HG02642 (cell line): ENCODE results near the gene LIPC.

Source experiments
- ATAC-seq: cut with Tn5 transposase; IDR thresholded peaks from one replicate; pipeline ENCODE4 v1.9.1; 2021; ENCODE audit warnings: mild to moderate bottlenecking; ENCODE audit not compliant: unreplicated experiment, poor library complexity

The LIPC gene

DNA sequence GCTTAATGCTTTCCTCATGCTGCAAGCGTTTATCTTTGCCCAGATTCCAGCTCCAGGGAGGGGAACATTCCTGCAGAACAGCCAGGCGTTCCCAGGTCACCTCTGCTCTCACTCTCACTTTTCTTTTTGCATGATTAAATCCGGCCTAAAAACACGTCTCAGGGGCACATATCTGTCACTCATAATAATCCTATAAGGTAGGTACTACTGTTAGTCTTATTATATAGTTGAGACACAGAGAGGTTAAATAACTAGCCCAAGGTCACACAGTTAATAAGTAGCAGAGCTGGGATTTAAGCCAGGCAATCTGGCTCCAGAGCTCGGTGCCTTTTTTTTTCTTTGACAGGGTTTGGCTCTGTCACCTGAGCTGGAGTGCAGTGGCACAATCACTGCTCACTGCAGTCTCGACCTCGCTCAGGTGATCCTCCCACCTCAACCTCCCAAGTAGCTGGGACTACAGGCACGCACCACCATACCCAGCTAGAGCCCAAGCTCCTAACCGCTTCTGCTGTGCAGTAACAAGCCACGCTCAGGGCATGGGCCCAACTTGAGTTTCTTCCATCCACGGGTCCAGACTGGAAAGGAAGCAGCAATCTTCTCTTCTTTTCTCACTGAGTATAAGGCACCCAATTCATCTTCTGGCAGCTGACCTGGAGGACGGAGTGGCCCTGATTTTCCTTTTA lies 96.5 kb downstream of the LIPC start:
- no peak for ATAC-seq

DNA sequence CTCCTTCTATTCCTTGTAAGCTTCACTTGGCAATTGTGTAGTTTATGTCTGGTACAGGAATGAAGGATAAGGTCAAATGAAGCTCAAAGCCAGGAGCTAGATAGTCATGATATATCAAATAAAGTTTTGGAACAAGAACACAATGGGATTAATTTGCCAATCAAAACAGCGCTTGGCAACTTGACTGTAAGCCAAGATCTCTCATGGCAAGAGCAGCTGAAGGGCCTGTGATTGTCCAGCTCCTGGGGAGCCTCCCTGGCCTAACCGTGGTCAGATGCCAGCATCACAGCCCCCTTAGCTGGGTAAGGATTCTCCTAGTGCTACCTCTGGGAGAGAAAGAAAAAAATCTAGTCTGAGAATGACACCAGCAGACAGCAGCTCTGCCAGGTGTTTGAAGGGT lies 97.2 kb downstream of the LIPC start:
- no peak for ATAC-seq

DNA sequence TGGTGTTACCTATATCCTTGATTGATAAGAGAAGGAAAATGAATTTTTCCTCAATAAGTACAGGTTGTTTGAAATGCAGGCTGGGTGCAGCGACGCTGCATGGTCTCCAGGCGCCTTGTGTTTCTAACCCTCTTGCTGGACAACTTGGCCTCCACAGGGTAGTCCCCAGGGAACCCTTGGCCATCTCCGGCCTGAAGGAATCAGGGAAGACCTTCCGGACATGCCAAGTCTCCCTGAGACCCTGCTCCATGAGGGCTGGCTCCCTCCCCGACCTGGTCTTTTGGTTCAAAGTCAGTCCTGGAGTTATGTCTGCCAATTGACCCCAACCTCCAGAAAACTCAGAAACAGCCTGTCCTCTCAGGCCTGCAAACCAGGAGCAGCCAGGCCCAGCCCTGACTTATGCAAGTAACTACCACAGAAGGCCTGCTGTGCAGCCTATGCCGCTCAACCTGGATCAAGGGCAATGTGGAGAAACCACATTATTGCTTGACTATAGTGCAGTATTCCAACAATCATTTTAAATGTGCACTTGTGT lies 98.3 kb downstream of the LIPC start:
- ATAC-seq, result no peak

DNA sequence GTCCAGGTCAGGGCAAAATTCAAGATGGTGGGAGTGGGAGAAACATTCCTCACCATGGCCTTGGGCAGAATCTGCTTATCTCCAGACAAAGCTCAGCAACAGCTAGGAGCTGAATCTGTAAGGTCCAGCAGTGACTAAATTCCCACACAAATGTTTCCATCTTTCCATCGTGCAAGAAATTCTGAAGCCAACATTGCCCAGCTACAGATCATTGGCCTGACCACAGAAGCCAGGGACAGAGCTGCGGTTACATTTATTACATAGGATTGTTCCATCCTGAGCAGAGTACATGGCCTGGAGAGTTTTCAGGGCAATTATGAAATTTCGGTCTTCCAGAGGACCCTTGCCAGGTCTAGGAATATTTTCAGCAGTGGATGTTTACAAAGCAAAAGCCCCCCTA lies 100.3 kb downstream of the LIPC start:
- no peak for ATAC-seq

DNA sequence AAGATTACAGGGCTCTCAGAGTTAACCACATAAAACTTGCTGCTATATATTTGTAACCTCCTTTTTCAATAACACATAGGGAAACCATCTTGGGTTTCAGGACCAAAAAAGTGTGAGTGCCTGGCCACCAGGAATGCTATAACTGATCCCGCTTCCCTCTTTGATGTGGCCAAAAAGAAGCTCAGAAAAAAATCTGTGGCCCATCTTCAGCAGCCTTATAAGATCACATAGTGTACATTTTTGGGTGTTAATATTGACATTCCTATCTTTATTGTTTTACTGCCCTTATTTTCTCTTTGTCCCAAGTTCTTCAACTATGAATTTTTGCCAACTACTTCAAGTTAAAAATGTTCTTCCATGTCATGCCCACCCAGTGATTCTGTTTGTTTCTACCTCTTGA lies 102.8 kb downstream of the LIPC start:
- no peak for ATAC-seq

DNA sequence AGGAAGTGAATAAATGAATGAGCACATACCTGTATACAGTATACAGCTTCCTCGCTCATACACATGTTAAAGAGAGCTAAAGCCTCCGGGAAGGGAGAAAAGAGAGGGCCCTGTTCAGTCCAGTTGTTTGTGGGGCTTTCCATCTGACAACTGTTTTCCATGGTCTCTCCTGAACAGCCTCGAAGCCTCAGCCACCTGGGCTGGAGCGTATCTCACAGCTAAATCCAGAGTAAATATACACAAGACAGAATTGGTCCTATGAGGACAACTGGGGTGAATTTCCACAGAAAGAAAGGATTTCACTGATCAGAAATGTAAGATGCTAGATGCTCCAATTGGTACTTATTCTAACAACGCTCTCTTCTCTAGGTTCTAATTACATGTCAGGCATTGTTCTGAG lies 103.5 kb downstream of the LIPC start:
- ATAC-seq, result no peak

DNA sequence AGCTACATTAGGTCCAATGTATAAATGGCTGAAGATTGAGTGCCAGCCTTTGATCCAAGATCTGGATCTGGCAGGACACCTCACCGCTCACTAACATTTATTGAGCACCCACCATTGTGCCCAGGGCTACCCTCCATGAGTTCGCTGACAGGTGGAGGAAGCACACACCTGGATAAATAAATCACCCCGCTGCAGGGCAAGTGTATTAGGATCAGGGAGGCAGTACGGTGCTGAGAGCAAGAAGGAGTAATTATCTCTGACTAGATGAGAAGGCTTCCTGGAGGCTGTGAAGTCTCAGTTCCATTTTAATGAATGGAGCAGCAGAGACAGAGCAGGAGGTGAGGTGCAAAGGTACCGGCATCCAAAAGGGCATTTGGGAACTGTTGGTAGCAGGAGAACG lies 104.1 kb downstream of the LIPC start:
- no peak for ATAC-seq

DNA sequence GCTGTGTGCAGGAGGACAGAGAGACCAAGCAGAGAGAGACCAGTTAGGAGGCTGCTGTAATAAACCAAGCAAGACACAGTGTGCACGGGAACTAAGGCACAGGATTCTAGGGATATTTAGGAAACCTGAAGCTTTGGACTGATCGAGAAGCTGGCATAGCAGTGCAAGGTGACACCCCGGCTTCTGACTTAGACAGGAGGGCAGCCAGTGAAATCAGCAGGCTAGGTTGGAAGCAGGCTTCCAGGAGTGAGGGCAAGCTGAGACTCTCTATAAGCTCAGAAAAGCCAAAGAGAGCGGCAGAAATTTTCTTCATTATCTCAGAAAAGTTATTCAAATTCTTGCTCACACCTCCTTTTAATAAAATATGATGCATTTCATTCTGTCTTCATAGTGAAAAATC lies 104.6 kb downstream of the LIPC start:
- ATAC-seq, result no peak

DNA sequence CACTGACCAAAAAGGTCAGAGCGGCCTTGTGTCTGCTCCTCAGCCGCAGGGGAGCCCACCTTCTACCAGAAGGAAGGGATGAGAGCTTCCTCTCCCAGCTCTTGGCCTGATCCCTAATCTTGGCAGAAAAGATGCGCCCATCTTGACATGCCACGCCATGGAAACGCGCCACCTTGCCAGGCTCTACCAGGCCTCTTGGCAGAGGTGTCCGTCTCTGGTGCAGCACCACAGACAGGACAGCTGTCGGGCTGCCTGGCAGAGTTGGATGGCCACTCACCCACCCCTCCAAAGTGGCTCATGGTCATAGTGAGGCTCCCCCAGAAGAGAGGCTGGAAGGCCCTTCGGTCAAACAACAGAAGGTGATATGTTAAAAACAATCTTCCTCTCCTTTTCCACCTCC lies 105.2 kb downstream of the LIPC start:
- ATAC-seq, result no peak

DNA sequence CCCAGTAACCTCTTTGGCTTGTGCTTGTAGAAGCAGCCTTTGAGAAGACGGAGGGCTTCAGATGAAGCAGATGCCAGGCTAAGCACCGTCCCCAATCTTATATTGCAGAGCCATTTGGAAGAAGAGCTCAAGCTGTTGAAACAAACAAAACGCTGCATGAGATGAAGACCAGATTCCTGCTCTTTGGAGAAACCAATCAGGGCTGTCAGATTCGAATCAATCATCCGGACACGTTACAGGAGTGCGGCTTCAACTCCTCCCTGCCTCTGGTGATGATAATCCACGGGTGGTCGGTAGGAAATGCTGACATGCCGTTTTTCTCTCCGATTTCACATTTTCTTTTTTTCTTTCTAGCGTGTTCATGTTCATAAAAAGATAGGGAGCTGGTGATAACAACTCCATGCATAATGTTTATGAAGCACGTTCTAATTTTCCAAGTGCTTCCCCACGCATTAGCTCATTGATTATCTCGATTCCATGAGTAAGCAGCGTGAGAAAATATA lies 106.5 kb downstream of the LIPC start:
- ATAC-seq, result no peak

DNA sequence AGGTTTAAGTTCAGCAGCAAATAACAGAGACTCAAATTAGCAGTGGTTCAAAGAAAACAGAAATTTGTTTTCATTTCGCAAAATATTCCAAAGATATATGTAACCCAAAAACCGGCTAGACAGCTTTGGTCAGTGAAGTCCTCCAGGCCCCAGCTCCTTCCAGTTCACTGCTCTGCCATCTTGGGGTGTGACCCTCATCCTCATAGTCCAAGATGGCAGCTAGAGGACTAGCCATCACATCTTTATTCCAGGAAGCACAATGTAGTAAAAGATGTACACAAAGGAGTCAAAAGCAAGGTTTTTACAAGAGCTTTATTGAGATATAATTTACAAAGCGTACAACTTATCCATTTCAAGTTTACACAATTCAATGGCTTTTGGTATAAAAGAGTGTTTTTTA lies 107.1 kb downstream of the LIPC start:
- no peak for ATAC-seq

DNA sequence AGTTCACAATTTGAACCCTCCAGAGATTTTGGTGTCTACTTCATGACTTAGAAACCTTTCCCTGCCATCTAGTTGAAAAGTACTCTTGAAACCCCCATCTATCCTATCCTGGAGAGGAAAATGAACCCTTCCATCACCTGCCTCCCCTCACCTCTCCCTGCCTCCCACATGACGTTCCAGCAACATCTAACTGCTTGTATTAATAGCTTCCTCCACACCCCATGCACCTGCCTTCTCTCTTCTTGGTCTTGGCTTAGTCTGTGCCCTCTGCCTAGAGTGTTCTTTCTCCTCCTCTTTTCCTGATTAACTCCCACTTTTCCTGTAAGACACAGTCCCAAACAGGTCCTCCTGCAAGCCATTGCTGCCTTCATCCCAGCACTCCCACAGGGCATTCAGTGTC lies 107.8 kb downstream of the LIPC start:
- ATAC-seq, result no peak

DNA sequence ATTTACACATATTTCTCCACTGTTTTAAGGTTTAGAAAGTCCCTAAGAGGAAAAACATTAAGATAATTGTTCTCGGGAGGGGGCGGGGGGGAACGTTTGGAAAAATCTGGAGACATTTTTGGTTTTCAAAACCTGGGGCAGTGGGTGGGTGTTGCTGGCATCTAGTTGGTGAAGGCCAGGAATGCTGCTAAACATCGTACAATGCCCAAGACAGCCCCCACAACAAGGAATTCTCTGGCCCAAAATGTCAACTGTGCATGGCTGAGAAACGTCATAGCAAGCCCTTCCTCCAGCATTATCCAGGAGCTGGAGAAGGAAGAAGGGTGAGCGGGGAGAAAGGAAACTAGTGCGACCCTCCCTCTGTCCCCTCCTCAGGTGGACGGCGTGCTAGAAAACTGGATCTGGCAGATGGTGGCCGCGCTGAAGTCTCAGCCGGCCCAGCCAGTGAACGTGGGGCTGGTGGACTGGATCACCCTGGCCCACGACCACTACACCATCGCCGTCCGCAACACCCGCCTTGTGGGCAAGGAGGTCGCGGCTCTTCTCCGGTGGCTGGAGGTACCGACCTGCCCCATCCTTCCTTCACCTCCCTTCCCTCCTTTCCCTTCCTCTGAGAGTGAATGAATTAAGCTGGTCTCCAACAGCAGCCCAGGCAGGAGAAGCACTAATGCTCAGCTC lies 109.8 kb downstream of the LIPC start:
- ATAC-seq, result no peak

DNA sequence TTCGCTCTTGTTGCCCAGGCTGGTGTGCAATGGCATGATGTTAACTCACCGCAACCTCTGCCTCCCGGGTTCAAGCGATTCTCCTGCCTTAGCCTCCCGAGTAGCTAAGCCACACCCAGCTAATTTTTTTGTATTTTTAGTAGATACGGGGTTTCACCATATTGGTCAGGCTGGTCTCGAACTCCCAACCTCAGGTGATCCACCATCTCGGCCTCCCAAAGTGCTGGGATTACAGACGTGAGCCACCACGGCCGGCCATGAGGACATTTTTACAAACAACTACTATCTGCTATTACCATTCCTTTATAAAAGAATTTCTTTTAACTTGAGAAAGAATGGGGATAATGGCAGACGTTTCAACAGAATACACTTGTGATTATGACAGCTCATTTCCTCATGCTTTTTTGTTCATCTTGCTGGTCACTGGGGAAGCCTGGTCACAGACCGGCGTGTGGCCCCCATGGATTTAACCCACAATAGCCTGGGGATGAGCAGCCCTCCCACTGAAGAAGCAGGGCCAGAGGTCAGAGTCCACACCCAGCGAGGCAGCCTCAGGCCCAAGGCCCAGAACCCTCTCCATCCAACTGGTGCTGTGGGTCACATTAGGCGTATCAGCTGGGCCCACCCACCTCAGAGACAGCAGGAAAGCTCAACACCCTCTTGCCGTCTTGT lies 112.0 kb downstream of the LIPC start:
- no peak for ATAC-seq

DNA sequence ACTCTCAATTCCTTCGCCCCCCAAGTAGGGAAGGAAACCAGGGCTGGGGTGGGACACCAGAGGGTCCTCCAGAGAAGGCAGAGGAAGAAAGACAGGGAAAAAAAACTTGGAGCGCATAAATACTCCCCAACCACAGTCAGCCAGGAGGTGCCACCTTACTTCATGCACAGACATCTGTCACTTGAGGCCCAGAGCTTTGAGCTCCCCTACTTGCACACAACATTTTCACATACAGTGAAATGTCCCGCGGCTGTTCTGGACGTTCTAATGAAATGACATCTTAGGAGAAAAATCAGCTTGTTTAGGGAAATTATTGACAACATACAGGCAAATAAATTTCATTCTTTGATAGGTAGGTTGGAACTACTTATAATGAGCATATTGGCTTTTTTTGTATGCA lies 113.0 kb downstream of the LIPC start:
- ATAC-seq, result no peak

DNA sequence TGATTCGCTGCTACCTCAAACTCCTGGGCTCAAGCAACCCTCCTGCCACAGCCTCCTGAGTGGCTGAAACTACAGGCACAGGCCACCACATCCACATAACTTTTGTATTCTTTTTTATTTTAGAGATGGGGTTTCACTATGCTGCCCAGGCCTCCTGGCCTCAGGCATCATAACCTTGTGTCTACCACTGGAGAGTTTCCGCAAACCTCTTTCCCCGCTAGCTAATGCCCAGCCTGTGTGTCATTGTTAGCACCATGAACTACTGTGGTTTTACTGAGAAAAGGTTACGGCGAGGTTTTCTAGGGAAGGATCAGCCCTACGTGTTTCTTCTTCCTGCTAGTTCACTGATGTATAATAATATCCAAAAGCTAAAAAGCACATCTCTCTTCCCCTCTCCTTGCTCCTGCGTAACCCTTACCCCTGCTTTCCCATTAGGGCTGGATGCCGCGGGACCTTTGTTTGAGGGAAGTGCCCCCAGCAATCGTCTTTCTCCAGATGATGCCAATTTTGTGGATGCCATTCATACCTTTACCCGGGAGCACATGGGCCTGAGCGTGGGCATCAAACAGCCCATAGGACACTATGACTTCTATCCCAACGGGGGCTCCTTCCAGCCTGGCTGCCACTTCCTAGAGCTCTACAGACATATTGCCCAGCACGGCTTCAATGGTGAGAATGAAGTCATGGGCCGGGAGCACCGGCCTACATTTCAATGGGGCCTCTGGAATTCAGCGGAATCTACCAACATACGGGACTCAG lies 113.7 kb downstream of the LIPC start:
- no peak for ATAC-seq

DNA sequence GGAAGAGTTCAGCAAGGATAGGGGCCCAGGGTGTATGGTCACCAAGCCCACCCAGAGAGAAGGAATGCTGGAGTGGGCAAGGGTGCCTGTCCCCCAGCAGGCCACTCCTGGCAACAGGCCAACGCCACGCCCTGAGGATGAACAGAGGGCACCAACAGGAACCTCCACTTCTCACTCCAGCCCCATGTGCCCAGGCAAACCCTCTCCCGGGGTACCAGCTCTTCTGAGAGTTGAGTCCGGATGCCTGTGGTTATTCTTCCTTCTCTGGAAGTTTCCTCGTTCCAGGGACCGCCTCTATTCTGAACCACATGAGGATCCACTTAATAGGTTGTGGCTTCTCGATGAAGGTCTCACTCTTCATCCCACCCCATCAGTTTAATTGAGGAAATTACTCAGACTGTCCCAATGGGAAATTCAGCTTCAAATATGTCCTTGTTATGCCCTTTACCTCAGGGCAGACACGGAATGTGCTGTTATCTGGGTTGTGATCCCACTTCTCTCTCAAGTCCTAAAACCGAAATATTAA lies 114.3 kb downstream of the LIPC start:
- no peak for ATAC-seq

DNA sequence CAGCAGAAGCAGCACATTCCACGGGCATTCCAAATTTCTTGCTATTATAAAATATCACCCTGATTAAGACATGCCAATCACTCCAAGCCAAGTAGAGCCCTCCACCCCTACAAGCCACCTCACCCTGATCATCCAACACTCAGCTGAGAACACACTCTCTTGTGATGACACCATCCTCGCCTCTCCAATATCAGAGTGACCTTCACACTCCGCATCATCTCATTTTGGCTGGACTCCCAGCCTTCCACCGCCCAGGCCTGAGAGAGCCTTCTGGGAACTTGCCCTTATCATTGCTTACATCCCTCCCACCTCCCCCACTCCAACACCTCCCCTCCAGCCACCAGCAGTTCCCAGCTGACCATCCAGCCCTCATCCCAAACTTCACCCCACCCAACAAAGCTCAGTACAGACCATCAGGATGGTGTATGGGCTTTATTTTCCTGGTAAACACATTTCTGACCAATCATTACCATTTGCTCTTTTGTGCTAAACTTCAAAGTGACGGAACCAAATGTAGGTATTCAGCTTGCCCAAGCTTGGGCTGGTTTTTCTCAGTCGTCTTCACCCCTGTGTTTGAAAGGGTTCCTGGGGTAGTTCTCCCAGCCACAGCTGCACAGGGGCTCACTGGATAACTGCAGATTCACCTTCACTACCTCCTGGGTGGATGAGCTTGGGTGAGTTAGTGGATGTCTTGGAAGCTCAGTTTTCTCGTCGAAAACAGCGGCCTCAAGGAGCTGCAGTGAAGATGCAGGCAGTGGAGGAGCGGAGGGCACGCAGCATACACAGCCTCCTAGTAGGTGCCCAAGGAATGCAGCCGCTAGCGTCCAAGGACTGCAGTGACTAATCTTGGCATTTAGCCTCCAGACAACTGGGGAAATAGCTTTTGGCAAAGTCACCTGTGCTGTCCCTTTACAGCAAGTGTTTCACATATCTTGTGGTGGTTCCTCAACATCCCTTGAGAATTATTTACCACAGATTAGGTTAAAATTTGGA lies 115.1 kb downstream of the LIPC start:
- ATAC-seq, result no peak

DNA sequence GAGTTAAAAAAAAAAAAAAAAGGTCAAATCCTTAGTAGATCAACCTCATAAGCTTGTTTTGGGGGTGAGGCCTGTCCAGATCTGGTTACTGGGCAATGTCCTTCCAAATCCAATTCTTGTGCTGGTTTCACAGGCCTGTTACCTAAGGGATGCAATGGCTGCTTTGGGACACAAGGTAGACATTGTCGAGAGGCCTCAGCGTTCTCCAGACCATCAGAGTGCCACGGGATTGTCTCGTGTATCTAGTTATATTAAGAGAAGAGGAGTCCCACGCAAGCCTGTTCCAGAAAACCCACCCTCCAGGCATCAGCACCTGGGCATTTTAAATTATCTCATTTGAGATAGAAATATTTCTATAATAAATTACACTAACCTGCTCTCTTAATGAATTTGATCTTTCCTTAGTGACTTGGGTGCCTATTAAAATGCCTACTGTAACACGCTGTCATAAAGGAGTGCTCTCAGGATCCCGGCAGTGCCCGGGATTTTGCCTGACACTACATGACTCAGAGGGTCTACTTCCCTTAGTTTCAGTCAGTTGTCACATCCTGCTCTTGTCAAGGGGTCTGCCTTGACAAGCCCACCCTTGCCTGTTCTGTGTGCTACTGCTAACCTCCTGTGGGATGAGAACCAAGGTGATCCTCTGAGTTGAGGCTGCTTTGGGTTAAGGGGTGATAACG lies 116.0 kb downstream of the LIPC start:
- ATAC-seq, result no peak
